ENCODE measurements around the gene CD320. TPM values are rescaled to one million over a fixed set of nuclear protein-coding genes. Genes with fewer than 3 reads are reported as not detected.

CD320 gene
- total and polyA plus RNA-seq, 2 of the 8 experiments (the other 6 are each of a cell fraction or from before 2014, with no cell fraction given) = 80.4 to 157 TPM

DNA sequence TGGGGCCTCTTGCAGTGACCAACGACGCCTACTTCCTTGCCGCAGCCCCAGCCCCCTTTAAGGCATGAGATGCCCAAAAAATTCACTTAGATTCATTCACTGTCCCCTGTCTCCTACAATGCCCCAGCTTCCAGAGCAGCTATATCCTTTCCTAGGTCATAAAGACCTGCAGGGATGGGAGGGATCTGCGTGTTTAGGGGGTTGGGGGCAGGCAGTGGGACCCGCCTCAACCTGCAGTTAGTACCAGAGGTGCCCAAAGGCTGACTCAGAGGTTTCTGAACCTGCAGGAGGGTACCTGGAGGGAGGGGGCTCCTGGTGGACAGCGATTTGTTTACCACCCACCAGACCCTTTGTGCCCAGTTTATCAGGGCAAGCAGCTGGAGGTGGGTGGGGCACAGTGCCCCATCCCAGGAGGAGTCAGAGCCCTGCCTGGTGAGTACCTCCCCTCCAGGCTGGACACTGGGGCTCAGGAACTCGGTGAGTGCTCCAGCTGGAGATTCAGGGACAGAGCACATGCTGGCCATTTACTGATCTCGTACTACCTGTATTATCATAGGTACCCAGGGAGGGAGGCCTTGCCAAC lies 23.2 kb upstream of the CD320 start:
- Histone ChIP-seq H3K36me3 (ENCODE audit: control insufficient read depth in 2 of 4, insufficient read depth in 4 of 4, low read length in 3 of 4) (peaks cover 0 to 4% (median 0%) of the 10 kb centered on the region in 4 experiments; a peak in 1 of 8 replicates), H3K79me2 (ENCODE audit: control insufficient read depth in 1 of 2, insufficient read depth in 2 of 2, low read length in 2 of 2) (no peaks in the 10 kb centered on the region), H3K79me1 (ENCODE audit: low read depth, low read length) (no peaks in the 10 kb centered on the region), H2AK5ac (ENCODE audit: low read depth, low read length) (no peak overlapping the region), H3K4me1 (replicated peaks in 1 of 4; ENCODE audit: control insufficient read depth in 3 of 4, insufficient read depth in 4 of 4, low read length in 3 of 4) (peaks cover 0 to 17% (median 8%) of the 10 kb centered on the region in 4 experiments; a peak in 6 of 7 replicates), H4K8ac (ENCODE audit: extremely low read depth, insufficient read depth, low read length) (no peak overlapping the region), H2BK12ac (ENCODE audit: low read depth, low read length) (no peak overlapping the region), H3K18ac (ENCODE audit: extremely low read depth, low read length) (no peak overlapping the region), H3K14ac (ENCODE audit: insufficient read length) (no peak overlapping the region), H4K5ac (ENCODE audit: insufficient read length, low read depth, low read length) (no peak overlapping the region), H3K9ac (replicated peaks in 1 of 4; ENCODE audit: extremely low read depth in 1 of 4, low read depth in 3 of 4, low read length in 3 of 4) (no peak overlapping the region), H2BK20ac (ENCODE audit: low read length) (no peak overlapping the region), H3K23ac (ENCODE audit: insufficient read length) (no peak overlapping the region), H3K4me3 (ENCODE audit: extremely low read depth in 1 of 4, insufficient read depth in 2 of 4, low read depth in 3 of 4, low read length in 4 of 4) (no peak overlapping the region), H3K56ac (replicated peaks; ENCODE audit: insufficient read length, low read depth, low read length) (no peak overlapping the region), H3K4ac (replicated peaks; ENCODE audit: insufficient read length, low read depth, low read length) (no peak overlapping the region), H4K91ac (replicated peaks; ENCODE audit: insufficient read length, low read length) (no peak overlapping the region), H3K9me3 (ENCODE audit: insufficient read depth in 2 of 2, low read depth in 1 of 2, low read length in 1 of 2) (no peaks in the 10 kb centered on the region), H3K27ac (ENCODE audit: low read depth, low read length) (no peak overlapping the region), H2AFZ (ENCODE audit: low read length) (no peak overlapping the region), H2BK5ac (ENCODE audit: low read depth, low read length) (no peak overlapping the region), H4K20me1 (replicated peaks in 1 of 2; ENCODE audit: control insufficient read depth in 1 of 2, insufficient read depth in 2 of 2, low read length in 2 of 2) (no peaks in the 10 kb centered on the region), H3K4me2 (ENCODE audit: insufficient read depth in 1 of 2, low read depth in 2 of 2, low read length in 2 of 2) (no peak overlapping the region), H3K23me2 (ENCODE audit: low read depth, low read length) (peaks cover 16% of the 10 kb centered on the region; the same call in 1 of the 2 replicates), H3K27me3 (replicated peaks in 1 of 4; ENCODE audit: control insufficient read depth in 3 of 4, extremely low read depth in 1 of 4, insufficient read depth in 3 of 4, low read length in 3 of 4) (peaks cover 21 to 38% (median 33%) of the 10 kb centered on the region in 4 experiments), H2BK120ac (replicated peaks; ENCODE audit: low read depth, low read length) (no peak overlapping the region), H2BK15ac (ENCODE audit: low read length) (no peak overlapping the region)
- ChIA-PET CTCF (ENCODE audit: partially characterized antibody) (interaction anchor here (0.7 to 2.8 kb wide), 5 partner anchors 10 to 23 kb away, joined by 3 to 9 read pairs (median 3); partner anchors contain the start of gene KANK3), POLR2A (ENCODE audit: partially characterized antibody) (interaction anchor here (1.0 to 27.1 kb wide), 3 partner anchors 18 to 59 kb away, joined by 3 to 583 read pairs (median 7); partner anchors contain the start of genes CD320, NDUFA7, RAB11B and RPS28)
- FAIRE-seq = no peak
- DNase-seq (ENCODE audit: low read depth in 1 of 2, low spot score in 2 of 2) = no peak
- 72% methylated on average over 8 of the region's 8 CpGs; no CpG with 5 or more reads in 1 of the 2 experiments for WGBS, 2 experiments (ENCODE audit: extremely low coverage in 1 of 2, insufficient coverage in 1 of 2, insufficient read length in 1 of 2, insufficient replicate concordance in 2 of 2, low coverage in 1 of 2, low lambda C conversion rate in 2 of 2, missing lambda C conversion rate in 1 of 2)
- no peak for TF ChIP-seq EGR1 (IDR thresholded peaks at IDR 0.05; ENCODE audit: borderline replicate concordance, low read depth, low read length)
- no peak for TF ChIP-seq NRF1 (IDR thresholded peaks at IDR 0.05; ENCODE audit: low read depth, low read length)
- TF ChIP-seq, protein P1, sequence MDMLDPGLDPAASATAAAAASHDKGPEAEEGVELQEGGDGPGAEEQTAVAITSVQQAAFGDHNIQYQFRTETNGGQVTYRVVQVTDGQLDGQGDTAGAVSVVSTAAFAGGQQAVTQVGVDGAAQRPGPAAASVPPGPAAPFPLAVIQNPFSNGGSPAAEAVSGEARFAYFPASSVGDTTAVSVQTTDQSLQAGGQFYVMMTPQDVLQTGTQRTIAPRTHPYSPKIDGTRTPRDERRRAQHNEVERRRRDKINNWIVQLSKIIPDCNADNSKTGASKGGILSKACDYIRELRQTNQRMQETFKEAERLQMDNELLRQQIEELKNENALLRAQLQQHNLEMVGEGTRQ (IDR thresholded peaks at IDR 0.05; ENCODE audit: low read length) = no peak
- TF ChIP-seq CTBP2 (IDR thresholded peaks at IDR 0.05; ENCODE audit: borderline replicate concordance, insufficient read depth, insufficient read length, low read length) = no peak
- TF ChIP-seq RNF2 (IDR thresholded peaks at IDR 0.05; ENCODE audit: borderline replicate concordance, low read depth, low read length, missing control alignments, poor library complexity, severe bottlenecking) = no peak
- TF ChIP-seq KDM1A (IDR thresholded peaks at IDR 0.05; ENCODE audit: borderline replicate concordance, low read length) = no peak
- TF ChIP-seq, protein P2, sequence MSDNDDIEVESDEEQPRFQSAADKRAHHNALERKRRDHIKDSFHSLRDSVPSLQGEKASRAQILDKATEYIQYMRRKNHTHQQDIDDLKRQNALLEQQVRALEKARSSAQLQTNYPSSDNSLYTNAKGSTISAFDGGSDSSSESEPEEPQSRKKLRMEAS (IDR thresholded peaks at IDR 0.05) = no peak
- no peak for TF ChIP-seq RBBP5 (IDR thresholded peaks at IDR 0.05; ENCODE audit: borderline replicate concordance, low read depth, low read length)
- TF ChIP-seq CBX5 (IDR thresholded peaks at IDR 0.05; ENCODE audit: low read depth, low read length) = no peak
- no peak for TF ChIP-seq ZNF274 (IDR thresholded peaks at IDR 0.05; ENCODE audit: borderline replicate concordance, extremely low read depth, low read length)
- no peak for TF ChIP-seq TAF1 (IDR thresholded peaks at IDR 0.05; ENCODE audit: low read depth, low read length)

Measured in H1 (cell line).